GM21423 (cell line): ENCODE data around the gene HIRA.

Source experiments
- ATAC-seq: cut with Tn5 transposase; IDR thresholded peaks from one replicate; pipeline ENCODE4 v1.9.1; 2021; ENCODE audit warnings: mild to moderate bottlenecking, moderate library complexity; ENCODE audit not compliant: unreplicated experiment

Gene HIRA

GRCh38 chr22:19431649-19432132 lies at the start of gene HIRA:
HIRA (minus strand) TSS chr22:19431733; CDS start chr22:19431476, 257 bp downstream.
- peak; percentile 46 for ATAC-seq

GRCh38 chr22:19480789-19481188 lies 49.3 kb upstream of the HIRA start:
- no peak for ATAC-seq

GRCh38 chr22:19480173-19480568 lies 48.6 kb upstream of the HIRA start:
- no peak for ATAC-seq

GRCh38 chr22:19479355-19480172 lies 48.0 kb upstream of the HIRA start, which contains the start of gene CDC45:
CDC45 (plus strand) TSS chr22:19479920; CDS start chr22:19479969, 49 bp downstream.
- ATAC-seq: peak; percentile 87

GRCh38 chr22:19478901-19479354 lies 47.4 kb upstream of the HIRA start, which contains the start of gene UFD1:
UFD1 (minus strand) TSS chr22:19479193; CDS start chr22:19479085, 108 bp downstream.
- peak; percentile 41 for ATAC-seq

GRCh38 chr22:19478045-19478900 lies 46.7 kb upstream of the HIRA start:
- no peak for ATAC-seq

GRCh38 chr22:19477321-19478044 lies 46.0 kb upstream of the HIRA start:
- ATAC-seq: no peak

GRCh38 chr22:19476023-19476422 lies 44.5 kb upstream of the HIRA start:
- ATAC-seq: no peak

GRCh38 chr22:19473578-19473977 lies 42.0 kb upstream of the HIRA start:
- no peak for ATAC-seq

GRCh38 chr22:19472233-19472632 lies 40.7 kb upstream of the HIRA start:
- no peak for ATAC-seq

GRCh38 chr22:19471572-19471971 lies 40.0 kb upstream of the HIRA start:
- ATAC-seq: no peak

- ATAC-seq: no peak
Measured at GRCh38 chr22:19470010-19470409, 38.5 kb upstream of the HIRA start.

- ATAC-seq: no peak
Measured at GRCh38 chr22:19469421-19469820, 37.9 kb upstream of the HIRA start.

GRCh38 chr22:19467912-19468311 lies 36.4 kb upstream of the HIRA start:
- no peak for ATAC-seq

GRCh38 chr22:19466848-19467752 lies 35.6 kb upstream of the HIRA start:
- no peak for ATAC-seq

- no peak for ATAC-seq
Measured at GRCh38 chr22:19466126-19466716, 34.7 kb upstream of the HIRA start.

GRCh38 chr22:19464975-19465374 lies 33.4 kb upstream of the HIRA start:
- ATAC-seq: no peak

GRCh38 chr22:19464546-19464945 lies 33.0 kb upstream of the HIRA start:
- ATAC-seq: no peak
